HG03159 (cell line): ENCODE data around the gene SLC2A4.

ENCODE experiments used
- ATAC-seq: cut with Tn5 transposase; IDR thresholded peaks from one replicate; pipeline ENCODE4 v1.9.1; 2021; ENCODE audit warnings: mild to moderate bottlenecking, moderate library complexity; ENCODE audit not compliant: unreplicated experiment

The SLC2A4 gene

GRCh38 chr17:7263801-7264078 is 17.8 kb upstream of the SLC2A4 start:
- no peak for ATAC-seq

GRCh38 chr17:7266784-7267183 is 14.7 kb upstream of the SLC2A4 start:
- no peak for ATAC-seq

- no peak for ATAC-seq
Observed at GRCh38 chr17:7279448-7279847, 2.1 kb upstream of the SLC2A4 start.

GRCh38 chr17:7280519-7281073 is 922 bp upstream of the SLC2A4 start:
- ATAC-seq = peak; percentile 55

- no peak for ATAC-seq
Observed at GRCh38 chr17:7281953-7282751, 634 bp downstream of the SLC2A4 start.

GRCh38 chr17:7282752-7283321 is 1.3 kb downstream of the SLC2A4 start:
- ATAC-seq = no peak

GRCh38 chr17:7283471-7284216 is 2.1 kb downstream of the SLC2A4 start:
- ATAC-seq = no peak

GRCh38 chr17:7284911-7285310 is 3.4 kb downstream of the SLC2A4 start:
- no peak for ATAC-seq

- no peak for ATAC-seq
Observed at GRCh38 chr17:7285679-7286078, 4.2 kb downstream of the SLC2A4 start.

- no peak for ATAC-seq
Observed at GRCh38 chr17:7289256-7290032, 7.9 kb downstream of the SLC2A4 start.

GRCh38 chr17:7290166-7290565 is 8.6 kb downstream of the SLC2A4 start:
- ATAC-seq = no peak

GRCh38 chr17:7290685-7291084 is 9.2 kb downstream of the SLC2A4 start:
- no peak for ATAC-seq

GRCh38 chr17:7292194-7292593 is 10.7 kb downstream of the SLC2A4 start:
- ATAC-seq = no peak

- no peak for ATAC-seq
Observed at GRCh38 chr17:7292729-7293128, 11.2 kb downstream of the SLC2A4 start.

GRCh38 chr17:7293159-7293558 is 11.6 kb downstream of the SLC2A4 start:
- ATAC-seq = no peak

GRCh38 chr17:7293816-7294613 is 12.5 kb downstream of the SLC2A4 start:
- ATAC-seq = no peak

GRCh38 chr17:7294614-7295153 is 13.2 kb downstream of the SLC2A4 start, which contains the start of gene YBX2:
TSS of gene YBX2 (minus strand) at chr17:7294639. CDS start at chr17:7294500, 139 bp downstream.
- no peak for ATAC-seq

GRCh38 chr17:7295230-7296180 is 14.0 kb downstream of the SLC2A4 start:
- no peak for ATAC-seq
